Measurements from ENCODE around the gene CCDC92B.

Gene CCDC92B

DNA sequence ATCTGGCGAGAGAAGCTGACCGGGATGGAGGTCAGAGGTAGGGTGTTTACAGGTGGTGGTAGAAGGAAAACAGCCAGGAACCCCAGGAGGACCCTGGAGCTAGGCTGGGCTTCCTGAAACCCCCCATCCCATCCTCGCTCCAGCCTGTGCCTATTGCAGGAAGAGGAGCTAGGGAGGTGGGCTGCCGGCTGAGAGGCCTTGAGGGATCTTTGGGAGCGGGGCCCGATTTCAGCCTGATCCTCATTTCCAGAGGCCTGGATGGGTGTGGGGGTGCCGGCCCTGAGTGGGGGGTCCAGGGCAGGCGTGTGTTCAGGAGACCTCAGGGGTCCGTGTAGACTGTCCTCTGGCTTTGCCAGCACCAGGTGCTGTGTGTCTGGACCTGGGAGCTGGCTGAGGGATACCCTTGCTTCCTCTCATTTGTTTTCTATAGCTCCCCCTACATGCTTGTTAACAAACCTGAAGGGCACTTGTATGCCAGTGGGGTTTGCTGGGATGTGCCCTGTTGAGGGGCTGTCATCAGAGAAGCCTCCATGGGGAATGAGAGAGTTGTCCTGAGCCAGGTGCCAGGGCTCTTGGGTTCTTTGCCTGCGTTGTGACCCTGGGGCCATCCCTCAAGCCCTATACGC is 27.9 kb upstream of the CCDC92B start:
- no peak for DNase-seq

DNA sequence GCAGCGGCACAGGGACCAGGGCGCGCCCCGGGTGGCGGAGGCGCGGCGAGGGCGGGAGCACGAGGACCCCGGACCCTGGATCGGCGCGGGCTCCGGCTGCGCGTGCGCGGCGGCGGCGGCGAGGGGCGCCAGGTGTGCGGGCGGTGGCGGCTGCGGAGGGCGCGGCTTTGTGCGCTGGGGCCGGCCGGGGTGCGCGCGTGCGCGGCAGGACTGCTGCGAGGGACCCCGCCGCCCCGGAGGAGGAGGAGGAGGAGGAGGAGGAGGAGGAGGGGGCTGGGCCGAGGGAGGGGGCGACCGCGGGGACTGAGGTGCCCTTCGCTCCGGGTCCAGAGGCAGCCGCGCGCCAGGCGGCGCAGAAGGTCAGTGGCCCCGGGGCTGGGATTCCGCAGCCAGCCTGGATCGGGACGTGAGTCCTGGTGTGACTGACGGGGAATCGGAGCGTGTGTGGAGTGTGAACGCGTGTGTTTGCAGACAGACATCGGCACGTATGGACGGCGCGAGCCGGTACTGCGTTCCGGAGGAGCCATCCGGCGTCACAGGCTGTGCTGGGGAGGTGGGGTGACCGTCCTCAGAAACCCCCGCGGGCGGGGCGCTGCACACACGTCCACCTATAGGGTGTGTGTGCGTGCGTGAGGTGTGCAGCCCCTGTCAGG is 27.3 kb upstream of the CCDC92B start:
- DNase-seq, result no peak

DNA sequence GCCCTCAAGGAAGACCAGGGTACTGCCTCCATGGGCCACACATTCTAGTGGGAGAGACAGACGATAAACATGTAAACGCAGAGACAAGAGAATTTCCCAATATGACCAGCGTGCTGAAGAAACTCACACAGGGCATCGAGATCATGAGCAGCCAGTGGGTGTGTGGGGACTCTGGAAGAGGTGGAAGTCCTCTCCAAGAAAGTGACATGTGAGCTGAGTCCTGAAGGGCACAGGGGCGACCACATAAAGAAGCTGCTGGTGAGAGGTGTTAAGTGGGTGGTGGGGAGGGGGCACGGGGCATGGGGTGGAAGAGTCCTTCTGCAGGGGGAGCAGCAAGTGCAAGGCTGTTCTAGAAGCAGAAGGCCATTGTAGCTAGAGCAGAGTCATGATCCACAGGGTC is 25.8 kb upstream of the CCDC92B start:
- DNase-seq, result no peak

DNA sequence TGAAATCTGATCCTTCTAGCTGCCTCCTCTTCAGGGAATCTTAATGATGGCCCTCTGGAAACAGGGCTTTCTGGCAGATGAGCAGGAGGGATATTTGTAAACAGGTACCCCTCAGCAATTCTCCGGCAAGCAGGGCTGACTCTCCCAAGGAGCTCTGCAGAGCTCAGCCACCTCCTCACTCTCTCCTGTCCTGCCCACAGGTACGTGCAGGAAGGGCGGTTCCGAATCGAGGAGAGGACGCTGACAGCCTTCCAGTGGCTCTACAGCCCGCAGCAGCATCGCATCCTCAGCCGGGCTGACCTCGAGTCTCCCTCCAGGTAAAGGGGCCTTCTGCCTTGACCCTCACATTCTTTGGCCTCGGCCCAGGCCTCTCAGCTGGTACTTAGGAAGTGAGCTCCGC is 20.7 kb upstream of the CCDC92B start:
- DNase-seq, result no peak

DNA sequence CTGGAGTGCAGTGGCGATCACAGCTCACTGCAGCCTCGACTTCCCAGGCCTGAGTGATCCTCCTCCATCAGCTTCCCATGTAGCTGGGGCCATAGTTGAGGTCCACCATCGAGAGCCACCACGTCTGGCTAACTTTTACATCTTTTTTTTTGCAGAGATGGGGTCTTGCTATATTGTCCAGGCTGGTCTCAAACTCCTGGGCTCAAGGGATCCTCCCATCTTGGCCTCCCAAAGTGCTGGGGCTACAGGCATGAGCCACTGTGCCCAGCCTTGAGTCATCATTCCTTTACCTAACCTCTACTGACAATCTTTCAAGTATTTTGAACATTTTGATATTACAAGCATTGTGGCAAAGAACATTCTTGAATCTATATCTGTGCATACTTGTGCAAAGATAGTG is 9.4 kb upstream of the CCDC92B start:
- DNase-seq, result no peak

DNA sequence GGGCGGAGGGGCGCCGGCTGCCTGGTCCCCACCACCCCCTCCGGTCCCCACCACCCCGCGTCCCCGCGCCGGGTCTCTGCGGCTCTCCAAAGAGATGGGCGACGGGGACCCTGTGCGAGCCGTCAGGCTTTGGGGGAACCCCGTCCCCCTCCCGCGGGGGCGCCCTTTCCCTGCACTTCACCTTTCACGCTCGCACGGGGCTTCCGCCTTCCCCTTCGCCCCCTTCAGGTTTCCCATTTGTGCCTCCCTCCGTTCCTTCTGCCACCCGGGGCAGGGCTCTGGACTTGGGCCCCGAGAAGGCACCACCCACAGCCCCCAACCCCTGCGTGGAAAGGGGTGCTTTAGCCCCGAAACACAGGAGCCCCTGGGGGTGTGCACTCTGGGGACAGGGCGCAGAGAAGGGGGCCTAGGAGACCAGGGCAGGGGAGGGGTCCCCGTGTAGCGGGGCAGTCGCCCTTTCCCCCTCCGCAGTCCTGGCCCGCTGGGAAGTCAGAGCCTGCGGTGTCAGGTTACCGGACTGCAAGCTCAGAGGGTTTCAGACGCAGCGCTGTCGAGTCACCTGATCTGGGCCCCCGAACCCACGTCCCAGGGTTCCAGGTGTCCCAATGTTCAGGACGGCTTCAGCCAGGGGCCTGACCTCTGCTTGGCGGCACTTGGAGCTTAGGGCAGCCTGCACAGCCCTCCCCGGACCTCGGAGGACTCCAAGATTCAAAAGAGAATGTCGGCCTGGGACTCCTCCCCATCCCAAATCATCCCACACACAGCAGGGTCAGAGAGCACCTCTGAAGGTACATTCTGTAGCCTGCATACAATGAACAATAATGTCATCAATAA is 6.7 kb upstream of the CCDC92B start:
- DNase-seq, result no peak

DNA sequence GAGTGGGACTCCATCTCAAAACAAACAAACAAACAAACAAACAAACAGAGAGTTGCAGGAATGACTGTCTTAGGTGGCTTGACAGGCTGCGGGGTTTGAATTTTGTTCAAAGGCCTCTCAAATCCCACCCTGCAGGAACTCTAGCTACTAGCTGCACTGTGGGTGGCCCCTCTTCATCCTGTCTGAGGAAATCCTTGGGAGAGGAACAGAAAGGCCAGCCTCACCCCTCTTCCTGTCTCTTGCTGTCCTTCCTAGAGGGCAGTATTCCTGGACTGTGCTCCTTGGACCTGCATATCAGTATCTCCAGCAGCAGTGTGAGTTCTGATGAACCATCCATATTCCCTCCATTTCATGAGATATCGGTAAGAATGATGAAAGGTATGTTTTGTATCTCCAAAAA is 2.0 kb upstream of the CCDC92B start:
- DNase-seq, result no peak

DNA sequence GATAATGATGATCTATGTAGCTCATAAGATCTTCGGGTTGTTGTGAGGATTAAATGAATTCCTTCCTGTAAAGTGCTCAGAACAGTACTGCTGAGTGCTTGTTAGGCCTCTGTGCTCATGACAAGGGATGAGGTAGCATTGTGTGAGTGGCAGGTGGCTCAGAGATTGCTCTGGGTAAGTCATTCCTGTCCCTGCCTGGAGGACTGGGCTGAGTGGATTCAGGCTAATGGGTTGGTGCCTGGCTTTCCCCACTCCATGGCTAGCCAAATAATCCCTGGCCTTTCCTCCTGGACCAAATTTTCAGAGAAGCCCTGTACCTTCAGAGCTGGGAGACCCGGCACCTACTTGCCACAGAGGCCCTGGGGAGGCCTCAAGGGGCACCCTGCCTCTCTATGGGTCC is 1.3 kb upstream of the CCDC92B start:
- no peak for DNase-seq

DNA sequence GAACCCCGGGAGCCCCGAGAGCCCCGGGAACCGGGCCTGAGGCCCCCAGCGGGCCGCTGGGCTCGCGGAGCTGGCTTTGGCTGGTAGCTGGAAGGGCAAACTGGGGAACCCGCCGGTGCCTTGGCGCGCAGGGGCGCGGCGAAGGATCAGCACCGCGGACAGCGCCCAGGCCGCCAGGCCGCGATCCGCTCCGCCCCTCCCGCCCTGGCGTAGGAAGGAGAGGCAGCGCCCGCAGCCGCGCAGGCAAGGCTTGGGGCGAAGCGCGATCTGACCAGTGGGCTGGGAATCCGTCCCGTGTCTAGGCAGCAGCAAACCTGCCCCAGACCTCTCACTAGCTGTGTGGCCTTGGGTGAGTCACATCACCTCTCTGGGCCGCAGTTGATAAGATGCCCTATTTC is 331 bp upstream of the CCDC92B start:
- DNase-seq, result no peak

DNA sequence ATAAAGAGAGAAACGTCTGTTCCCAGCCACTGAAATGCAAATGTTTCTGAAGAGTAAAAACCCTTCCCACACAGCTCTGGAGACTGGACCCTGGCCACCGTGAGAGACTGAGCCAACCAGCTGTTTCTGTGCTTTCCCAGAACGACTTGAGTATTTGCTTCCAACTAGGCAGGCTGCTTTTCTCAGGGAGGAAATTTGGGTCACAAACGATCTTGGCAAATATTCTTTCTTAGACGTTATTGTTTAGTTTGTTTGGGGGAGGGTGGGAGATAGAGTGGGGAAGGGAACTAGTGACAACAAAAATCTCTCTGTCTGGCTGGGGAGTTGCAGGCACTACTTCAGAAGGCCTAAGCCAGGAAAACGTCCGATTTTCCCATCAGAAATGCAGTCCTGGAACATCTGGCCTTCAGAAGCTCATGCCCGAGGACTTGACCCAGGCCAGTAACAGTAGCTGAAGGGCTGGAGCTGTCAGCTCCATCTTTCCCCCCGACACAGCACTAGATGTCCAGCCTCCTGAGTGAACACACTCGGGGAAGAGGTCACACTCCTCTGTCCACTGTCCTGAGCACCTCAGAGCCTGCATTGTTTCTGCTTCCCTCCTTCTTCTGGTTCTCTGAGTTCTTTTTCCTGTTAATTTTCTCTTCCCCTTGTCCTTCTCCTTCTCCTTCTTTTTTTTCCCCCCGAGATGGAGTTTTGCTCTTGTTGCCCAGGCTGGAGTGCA is 4.0 kb downstream of the CCDC92B start:
- no peak for DNase-seq

DNA sequence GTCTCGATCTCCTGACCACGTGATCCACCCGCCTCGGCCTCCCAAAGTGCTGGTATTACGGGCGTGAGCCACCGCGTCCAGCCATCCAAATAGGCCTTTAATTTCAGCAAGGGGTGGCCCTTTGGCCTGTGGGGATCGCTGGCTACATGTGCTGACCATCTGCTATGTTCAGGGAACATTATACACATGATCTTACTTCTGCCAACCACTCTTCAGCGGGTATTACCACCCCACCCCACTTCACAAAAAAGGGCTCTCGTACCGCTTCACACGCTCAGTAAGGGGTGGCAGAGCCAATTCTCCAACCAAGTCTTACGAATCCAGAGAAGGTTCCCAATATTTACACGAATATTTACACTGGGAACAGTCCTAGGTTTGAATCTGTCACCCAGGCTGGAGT is 11.8 kb downstream of the CCDC92B start:
- no peak for DNase-seq

DNA sequence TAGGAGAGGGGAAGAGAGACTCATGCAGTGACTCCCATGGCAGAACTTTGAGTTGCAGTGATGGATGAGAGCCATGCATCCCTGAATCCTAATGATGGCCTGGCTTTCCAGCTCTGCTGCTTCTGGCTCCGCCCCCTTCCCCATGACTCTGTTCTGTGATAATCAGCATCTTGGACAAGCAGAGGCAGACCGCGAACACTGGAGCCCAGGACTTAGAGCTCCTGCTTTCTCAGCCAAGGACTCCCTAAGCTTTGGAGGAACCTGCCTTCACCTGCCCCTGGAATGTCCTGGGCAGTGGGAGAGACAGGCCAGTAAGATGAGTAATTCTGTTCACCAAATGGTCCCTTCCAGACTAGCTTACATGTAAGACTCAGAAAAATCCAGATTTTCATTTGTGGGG is 12.5 kb downstream of the CCDC92B start:
- DNase-seq, result no peak

DNA sequence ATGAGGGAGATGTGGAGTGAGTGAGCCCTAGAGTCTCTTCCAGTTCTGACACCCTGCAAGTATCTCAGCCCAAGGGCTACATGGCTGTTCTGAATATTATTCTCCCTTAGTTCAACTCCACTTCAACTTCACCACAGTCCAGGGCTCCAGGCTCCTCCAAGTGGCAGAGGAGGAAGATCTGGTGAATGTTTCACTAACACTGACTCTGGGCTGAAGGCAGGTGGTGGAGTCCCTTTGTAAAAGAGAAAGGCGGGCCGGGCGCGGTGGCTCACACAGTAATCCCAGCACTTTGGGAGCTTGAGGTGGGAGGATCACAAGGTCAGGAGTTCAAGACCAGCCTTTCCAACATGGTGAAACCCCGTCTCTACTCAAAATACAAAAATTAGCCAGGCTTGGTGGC is 13.6 kb downstream of the CCDC92B start:
- no peak for DNase-seq

DNA sequence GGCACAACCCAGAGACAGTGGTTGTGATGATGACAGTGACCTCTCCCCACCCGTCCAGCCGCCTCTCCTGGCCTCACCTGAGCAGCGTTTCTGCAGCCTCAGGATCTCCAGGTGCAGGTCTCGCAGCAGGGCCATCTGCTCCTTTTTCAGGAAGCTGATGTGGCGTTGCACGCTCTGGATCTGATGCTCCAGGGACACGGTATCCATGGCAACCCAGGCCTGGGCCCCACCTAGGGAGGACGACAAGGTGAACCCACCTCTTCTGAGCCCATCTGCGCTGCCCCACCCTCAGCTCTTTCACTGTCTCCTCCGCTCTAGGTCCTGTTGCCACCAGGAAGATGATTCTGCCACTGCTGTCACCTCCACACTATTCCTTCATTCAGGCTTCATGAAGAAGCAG is 14.5 kb downstream of the CCDC92B start:
- no peak for DNase-seq

DNA sequence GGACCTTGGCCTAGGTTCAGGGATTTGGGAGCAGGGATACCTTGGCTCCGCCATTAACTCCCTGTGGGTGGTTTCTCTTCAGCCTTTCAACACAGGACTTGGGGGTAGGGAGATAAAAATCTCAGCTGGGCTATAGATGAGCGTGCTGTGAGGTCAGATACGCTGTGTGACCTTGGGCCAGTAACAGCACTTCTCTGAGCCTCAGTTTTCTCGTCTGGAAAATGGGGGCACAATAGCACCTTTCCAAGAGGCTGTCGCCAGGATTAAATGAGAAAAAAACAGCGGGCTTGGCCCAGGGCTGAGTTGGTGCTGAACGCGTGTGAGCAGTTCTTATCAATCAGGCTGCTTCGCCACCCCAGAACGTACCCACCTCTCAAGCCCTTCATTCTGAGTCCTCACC is 17.6 kb downstream of the CCDC92B start:
- no peak for DNase-seq

DNA sequence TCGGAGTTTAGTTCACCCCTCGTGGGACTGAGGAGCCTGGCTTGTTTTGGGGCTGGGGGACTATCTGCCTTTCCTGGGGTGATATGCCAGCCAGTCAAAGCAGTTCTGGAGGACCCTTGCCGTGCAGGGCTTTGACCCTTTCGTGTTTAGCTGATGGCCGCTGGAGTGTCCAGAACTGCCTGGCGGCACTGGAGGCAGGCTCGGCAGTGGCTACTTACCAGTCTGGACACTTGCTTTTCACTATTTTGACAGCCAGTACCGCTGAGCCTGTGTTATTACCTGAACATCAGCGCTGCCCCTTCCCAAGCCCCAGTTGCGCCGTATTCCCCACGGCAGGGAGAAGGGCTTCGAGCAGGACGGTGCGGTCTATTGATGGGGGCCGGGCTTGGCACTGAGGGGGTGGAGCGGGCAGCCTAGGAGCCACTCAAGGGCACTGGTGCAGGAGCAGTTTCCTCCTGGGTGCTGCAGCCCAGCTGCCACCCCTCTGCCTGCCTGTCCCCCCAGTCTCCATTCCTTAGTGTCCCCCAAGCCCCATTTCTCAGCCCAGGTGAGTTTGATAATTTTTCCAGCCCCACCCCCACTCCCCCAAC is 18.6 kb downstream of the CCDC92B start:
- no peak for DNase-seq

DNA sequence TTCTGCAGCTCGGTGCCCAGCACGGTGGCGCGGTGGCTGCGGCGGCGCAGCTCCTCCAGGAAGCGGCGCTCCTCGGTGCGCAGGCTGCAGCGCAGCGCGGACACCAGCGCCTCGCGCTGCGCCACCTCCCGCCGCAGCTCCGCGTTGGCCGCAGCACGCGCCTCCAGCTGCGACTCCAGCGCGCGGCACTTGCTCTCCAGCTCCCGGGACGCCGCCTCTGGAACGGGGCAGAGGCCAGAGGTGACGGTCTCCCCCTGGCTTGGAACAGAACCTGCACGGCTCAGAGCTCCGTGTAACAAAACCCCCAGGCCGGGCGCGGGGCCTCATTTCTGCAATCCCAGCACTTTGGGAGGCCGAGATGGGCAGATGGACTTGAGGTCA is 24.7 kb downstream of the CCDC92B start:
- DNase-seq, result no peak

DNA sequence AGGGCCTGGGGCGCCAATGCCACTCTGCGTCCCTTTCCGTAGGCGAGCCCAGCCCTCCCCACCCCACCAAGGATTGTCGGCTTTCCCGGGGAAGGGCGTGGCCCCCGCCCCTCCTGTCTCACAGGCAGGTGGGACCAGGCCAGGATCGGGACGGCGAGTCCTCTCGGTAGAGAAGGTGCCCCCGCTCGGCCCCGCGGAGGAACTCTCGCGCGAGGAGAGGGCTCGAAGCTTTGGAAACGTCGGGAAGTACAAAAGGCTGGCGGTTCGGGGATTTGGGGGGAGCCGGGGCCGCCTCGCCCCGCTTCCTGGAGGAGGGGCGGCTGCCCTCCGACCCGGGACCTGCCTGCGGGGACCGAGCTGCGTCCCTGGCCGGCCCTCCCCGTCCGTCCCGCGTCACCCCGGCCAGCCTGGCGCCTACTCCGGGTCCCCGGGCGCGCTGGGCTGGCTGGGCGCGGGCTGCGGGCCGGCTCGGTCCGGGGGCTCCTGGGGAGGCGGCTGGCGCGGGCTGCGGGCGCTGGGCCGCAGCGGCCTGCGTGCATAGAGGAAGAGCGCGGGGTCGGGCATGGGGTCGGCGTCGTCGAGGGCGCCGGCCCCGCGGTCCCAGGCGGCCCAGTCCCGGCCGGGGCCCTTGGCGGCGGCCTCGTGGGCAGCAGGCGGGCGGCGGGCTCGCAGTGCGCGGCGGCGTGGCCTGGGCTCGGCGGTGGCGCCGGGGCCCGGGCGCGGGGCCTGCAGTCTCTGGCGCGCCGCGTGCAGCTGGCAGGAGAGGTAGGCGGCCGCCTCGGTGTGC is 25.3 kb downstream of the CCDC92B start:
- no peak for DNase-seq

DNA sequence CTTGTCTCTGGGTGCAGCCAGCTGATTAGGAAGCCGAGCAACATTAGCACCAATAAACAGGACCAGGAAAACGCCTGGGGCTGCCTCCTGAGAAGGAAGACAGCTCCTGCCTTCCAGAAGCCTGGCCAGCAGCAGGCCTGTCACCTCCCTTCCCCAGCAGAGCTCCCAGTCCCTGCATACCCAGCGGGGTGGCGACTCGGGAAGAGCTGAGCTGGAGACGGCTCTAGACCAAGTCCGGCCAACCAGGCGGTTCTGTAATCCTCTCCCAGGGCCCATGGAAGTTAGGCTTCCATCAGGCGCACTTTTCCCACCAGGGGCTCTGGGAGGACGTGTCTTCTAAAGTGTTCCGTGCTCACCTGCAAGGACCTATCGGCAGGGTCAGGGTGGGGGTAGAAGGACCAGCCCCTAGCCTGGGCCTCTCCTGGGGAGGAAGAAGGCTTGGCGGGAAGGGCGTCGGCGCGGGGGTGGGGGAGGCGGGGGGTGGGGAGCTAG is 25.9 kb downstream of the CCDC92B start:
- no peak for DNase-seq

DNA sequence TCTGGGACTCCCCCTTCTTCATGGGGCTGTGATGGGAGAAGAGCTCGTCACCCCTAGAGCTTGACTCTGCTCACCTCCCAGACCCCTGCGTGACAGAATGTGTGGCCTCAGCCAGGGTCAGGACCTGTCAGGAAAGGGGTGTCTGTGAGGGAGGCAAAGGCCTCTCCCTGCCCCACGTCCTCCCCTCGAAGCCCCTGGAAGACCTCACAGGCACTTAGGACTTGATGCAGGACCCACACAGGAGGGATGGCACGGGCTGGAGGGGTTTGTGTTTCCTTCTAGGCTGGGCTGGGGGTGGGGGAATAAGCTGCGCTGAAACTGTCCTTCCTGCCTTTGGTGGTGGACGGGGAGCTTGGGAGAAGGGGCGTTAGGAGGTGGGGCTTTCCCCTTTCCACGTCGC is 26.8 kb downstream of the CCDC92B start:
- no peak for DNase-seq

DNA sequence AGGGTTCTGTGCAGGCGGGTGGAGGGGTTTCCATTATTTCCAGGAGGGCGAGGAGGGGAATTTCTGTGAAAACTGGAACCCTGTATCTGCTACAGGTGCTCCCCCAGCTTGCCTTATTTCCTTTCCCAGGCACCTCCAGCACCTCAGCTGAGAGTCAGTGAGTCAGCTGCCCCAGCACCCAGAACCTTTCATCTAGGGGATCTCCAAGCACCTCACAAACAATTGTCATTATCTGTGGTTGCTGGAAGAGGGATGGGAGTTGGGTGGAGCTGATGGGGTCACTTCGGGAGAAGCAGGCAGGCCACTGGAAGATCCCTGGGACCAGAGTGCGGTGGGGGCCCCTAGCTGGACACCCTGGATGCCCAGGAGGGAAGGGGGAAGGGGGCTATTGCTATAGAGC is 27.8 kb downstream of the CCDC92B start:
- DNase-seq, result no peak

DNA sequence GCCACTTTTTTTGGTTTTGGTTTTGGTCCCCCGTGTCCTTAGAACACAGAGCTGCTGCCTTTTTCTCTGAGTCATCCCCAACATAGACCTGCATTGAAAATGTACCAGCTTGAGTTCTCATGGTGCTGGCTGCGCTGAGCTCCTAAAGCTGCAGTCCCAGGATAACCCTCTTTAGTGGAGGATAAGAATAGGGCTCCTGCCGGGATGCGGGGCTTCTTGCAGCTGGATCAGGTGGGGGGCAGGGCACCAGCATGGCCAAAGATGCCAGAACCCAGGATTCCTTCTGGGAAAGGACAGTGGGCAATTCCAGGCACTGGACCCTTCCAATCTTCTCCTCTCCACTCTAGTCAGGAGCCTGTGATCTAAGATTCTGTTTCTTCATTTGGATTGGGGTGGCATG is 29.6 kb downstream of the CCDC92B start:
- no peak for DNase-seq
